ENCODE results near the gene VPS13D.

DNA sequence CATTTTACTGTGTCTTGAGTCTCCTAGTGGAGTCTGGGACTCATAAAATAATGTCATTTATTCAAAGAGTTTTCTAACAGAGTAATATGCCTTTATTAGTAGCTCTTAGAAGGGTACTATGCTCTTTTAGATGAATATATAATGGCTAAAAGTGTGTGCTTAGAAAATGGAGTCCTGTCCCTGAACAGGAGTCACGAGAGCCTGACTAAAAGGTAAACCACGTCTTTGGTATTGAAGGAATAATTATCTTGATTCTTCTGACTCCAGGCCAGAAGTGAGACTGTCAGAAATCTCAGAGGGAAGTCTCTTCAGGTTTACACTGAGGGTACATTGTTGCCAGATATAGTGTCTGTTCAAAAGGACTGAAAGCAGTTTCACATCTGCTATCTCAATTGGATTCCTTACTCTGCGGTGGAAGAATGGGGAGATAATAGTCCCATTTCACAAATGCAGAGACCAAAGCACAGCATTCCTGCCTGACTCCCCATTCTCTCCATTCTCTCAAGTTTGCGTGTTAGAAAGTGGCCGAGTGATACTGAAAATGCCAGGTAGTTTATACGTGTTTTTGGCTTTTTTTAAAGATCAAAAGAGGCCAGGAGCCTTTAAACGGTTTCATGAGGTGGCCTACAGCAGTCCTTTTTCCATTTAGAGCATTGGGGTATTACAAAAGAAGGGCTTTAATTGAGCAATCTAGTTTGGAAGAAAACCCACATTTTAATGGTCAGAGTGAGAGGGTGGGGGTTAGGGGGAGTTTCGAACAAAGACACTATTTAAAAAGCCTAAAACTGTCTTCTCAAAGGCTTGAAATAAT is 176.6 kb downstream of the VPS13D start:
- TF ChIP-seq, protein P1, sequence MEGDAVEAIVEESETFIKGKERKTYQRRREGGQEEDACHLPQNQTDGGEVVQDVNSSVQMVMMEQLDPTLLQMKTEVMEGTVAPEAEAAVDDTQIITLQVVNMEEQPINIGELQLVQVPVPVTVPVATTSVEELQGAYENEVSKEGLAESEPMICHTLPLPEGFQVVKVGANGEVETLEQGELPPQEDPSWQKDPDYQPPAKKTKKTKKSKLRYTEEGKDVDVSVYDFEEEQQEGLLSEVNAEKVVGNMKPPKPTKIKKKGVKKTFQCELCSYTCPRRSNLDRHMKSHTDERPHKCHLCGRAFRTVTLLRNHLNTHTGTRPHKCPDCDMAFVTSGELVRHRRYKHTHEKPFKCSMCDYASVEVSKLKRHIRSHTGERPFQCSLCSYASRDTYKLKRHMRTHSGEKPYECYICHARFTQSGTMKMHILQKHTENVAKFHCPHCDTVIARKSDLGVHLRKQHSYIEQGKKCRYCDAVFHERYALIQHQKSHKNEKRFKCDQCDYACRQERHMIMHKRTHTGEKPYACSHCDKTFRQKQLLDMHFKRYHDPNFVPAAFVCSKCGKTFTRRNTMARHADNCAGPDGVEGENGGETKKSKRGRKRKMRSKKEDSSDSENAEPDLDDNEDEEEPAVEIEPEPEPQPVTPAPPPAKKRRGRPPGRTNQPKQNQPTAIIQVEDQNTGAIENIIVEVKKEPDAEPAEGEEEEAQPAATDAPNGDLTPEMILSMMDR (IDR thresholded peaks at IDR 0.05): no peak
- TF ChIP-seq POLR2A (IDR thresholded peaks at IDR 0.05): no peak

All from thyroid gland (tissue), 4 donors.